Thoracic aorta (tissue), 2 donors: Measurements from ENCODE around the gene C2CD5. TPM values are rescaled to one million over a fixed set of nuclear protein-coding genes. Genes with fewer than 3 reads are reported as not detected.
A peak's percentile ranks its signal among the peaks of the same experiment; 100 is the strongest.

ENCODE experiments used
- ATAC-seq: fragments of 150-250 bp; one replicate; pipeline ENCODE4 v1.8.0; 2017; ENCODE audit warnings: low read depth; ENCODE audit not compliant: insufficient number of reproducible peaks, low FRiP score
- DNase-seq: peaks from one replicate; pipeline ENCODE4 v3.0.0-alpha.2; 2020; ENCODE audit warnings: low spot score
- H3K27ac ChIP-seq, 2 donors: fragments of 200-600 bp; sonication (generic); 1 replicate in 1 of 2; 2 replicates in 1 of 2; pipeline ENCODE4 v1.5.1; 2016; ENCODE audit warnings: mild to moderate bottlenecking in 2 of 2, moderate library complexity in 2 of 2
- H3K27me3 ChIP-seq: fragments of 200-600 bp; sonication (generic); replicated peaks from 2 replicates; pipeline ENCODE4 v1.6.0; 2016; ENCODE audit warnings: mild to moderate bottlenecking; ENCODE audit not compliant: insufficient read depth
- H3K36me3 ChIP-seq: fragments of 200-600 bp; sonication (generic); one replicate; pipeline ENCODE4 v1.5.1; 2016
- H3K4me1 ChIP-seq, 2 donors: fragments of 200-600 bp; sonication (generic); 1 replicate in 1 of 2; 2 replicates in 1 of 2; pipeline versions ENCODE4 v1.5.1 to v1.6.0; 2016; ENCODE audit warnings: low read depth in 2 of 2, mild to moderate bottlenecking in 1 of 2; ENCODE audit not compliant: control insufficient read depth in 1 of 2
- H3K4me3 ChIP-seq: fragments of 200-600 bp; sonication (generic); 2 replicates; pipeline ENCODE4 v1.5.1; 2016; ENCODE audit warnings: mild to moderate bottlenecking
- H3K9me3 ChIP-seq: fragments of 200-600 bp; sonication (generic); 2 replicates; pipeline ENCODE4 v1.5.1; 2016
- CTCF ChIP-seq: fragments of 200-600 bp; sonication (generic); IDR thresholded peaks from one replicate; pipeline ENCODE4 v1.5.1; 2019; ENCODE audit warnings: antibody characterized with exemption
- total RNA-seq, 2 donors: library from RNA; depleted of rRNA; stranded (reverse); fragments of >200 nt; gene quantifications; one replicate each; pipeline versions ENCODE4 v1.1.0 to v1.2.3, GENCODE V29; 2016

Gene C2CD5
- total RNA-seq, 2 donors from 2014 or later: 41.3 to 60.0 TPM

DNA sequence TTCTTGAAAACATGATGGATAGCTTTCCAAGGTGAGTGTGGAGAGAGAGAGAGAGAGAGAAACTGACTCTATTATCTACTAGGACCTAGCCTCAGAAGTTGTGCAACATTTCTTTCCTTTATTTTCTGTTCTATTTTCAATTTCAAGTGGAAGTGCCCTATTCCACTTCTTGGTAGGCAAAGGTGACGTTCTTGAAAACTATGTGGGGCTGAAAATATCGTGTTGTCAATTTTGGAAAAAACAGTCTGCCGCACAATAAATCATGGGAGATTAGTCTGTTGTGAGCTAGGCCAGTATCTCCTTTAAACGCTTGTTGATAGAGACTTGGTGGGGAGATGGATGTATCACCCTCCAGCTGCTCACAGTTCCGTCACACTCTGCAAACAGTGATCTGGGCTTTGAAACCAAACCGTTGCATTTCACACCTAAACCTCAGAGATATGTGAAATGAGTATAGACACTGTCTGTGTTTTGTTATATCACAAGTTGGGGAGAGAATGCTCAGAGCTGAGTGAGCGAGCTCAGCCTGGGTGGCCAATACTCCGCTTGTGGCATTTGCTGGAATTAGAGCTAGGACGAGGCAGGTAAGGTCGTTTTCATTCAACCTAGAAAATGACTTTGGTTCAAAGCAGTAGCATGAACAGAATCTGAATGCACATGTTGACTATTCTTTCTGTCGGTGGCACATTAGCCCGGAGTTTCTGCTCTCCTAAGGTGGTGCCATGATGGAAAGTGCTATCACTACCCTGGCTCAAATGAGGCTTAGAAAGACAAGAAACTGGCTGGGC is 134.8 kb downstream of the C2CD5 start:
- no peak overlapping the region for H3K27ac ChIP-seq
- H3K27me3 ChIP-seq: no peaks in the 10 kb centered on the region
- DNase-seq: no peak
- H3K4me1 ChIP-seq: peaks cover 0 to 9% of the 10 kb centered on the region in 2 donors
- ATAC-seq: no peak
- no peak for TF ChIP-seq CTCF
- no peaks in the 10 kb centered on the region for H3K9me3 ChIP-seq
- H3K4me3 ChIP-seq: peak overlapping the region; percentile 2
- H3K36me3 ChIP-seq: no peaks in the 10 kb centered on the region

GRCh38 chr12:22408610-22409376 is 135.5 kb downstream of the C2CD5 start:
- Histone ChIP-seq H3K27me3 (no peaks in the 10 kb centered on the region), H3K4me3 (peak overlapping the region; percentile 2), H3K36me3 (no peaks in the 10 kb centered on the region), H3K4me1 (peaks cover 0 to 9% of the 10 kb centered on the region in 2 donors), H3K27ac (no peak overlapping the region), H3K9me3 (no peaks in the 10 kb centered on the region)
- ATAC-seq: no peak
- no peak for TF ChIP-seq CTCF
- DNase-seq: no peak

DNA sequence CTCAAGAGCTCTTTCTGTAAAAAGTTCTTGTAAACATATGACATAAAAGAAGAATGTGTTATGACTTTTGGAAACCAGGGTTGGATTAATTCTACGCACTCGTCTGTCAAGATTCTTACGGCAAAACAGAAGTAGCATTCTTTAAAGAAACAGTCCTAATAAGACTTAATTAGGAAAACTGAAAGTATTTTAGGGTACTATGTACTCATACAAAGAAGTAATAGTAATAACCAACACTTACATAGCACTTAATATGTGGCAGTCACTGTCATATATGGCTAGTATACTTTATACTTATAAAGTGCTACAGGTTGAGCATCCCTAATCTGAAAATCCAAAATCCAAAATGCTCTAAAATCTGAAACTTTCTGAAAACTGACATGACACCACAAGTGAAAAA is 136.9 kb downstream of the C2CD5 start:
- ATAC-seq (no peak), DNase-seq (no peak)
- Histone ChIP-seq H3K36me3 (no peaks in the 10 kb centered on the region), H3K4me3 (no peak overlapping the region), H3K27ac (no peak overlapping the region), H3K4me1 (peaks cover 0 to 9% of the 10 kb centered on the region in 2 donors), H3K9me3 (no peaks in the 10 kb centered on the region), H3K27me3 (no peaks in the 10 kb centered on the region)
- no peak for TF ChIP-seq CTCF

DNA sequence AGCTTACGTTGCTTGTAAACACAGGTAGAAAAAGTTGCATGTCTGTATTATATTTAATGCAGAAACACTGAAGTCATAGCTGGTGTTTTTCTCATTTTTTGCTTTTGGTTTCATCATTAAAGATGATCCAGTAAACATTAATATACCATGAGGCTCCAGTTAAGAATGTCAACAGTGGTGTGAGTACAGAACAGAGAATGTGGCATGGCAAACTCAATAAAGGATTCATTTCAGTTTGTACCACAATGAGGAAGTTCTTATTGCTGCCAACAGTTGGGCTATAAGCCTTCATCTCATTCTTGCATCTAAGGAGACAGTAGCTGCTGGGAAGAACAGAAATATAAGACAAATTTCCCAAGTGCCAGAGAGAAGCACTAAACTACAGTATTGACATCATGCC is 137.7 kb downstream of the C2CD5 start:
- H3K9me3 ChIP-seq: no peaks in the 10 kb centered on the region
- peaks cover 0 to 9% of the 10 kb centered on the region in 2 donors for H3K4me1 ChIP-seq
- H3K4me3 ChIP-seq: no peak overlapping the region
- no peak for DNase-seq
- H3K27me3 ChIP-seq: no peaks in the 10 kb centered on the region
- TF ChIP-seq CTCF: no peak
- ATAC-seq: no peak
- no peak overlapping the region for H3K27ac ChIP-seq
- no peaks in the 10 kb centered on the region for H3K36me3 ChIP-seq

- H3K36me3 ChIP-seq: no peaks in the 10 kb centered on the region
- ATAC-seq (no peak), DNase-seq (no peak)
- no peaks in the 10 kb centered on the region for H3K4me1 ChIP-seq
- no peak overlapping the region for H3K4me3 ChIP-seq
- H3K27ac ChIP-seq: no peak overlapping the region
- H3K27me3 ChIP-seq: no peaks in the 10 kb centered on the region
- no peaks in the 10 kb centered on the region for H3K9me3 ChIP-seq
- no peak for TF ChIP-seq CTCF
Observed at GRCh38 chr12:22399464-22400180, 144.7 kb downstream of the C2CD5 start.
